ENCODE results near the gene SCAMP5. TPM values are rescaled to one million over a fixed set of nuclear protein-coding genes. Genes with fewer than 3 reads are reported as not detected.

The SCAMP5 gene
- total RNA-seq, 1 donor from 2014 or later: 16.4 TPM

DNA sequence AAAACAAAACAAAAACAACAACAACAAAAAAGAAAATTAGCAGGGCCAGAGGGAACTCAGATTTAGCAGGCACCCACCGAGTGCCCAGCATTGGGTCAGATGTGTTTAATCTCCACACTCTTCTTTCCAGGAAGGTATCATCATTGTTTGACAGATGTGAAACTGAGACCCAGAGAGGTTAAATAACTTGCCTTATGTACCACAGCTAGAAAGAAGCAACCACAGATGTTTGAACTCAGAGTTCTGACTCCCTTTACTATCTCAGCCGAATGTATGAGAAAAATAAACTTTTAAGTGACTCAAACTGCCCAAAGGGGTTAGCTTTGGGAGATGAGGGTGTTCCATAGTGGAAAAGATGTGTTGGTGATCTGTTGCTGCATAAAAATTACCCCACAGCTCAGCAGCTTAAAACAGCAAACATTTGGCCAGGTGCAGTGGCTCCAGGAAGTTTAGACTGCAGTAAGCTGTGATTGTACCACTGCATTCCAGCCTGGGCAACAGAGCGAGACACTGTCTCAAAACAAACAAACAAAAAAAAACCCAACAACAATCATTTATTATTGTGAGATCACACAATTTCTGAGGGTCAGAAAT is 34.3 kb upstream of the SCAMP5 start:
- Histone ChIP-seq H2AFZ (replicated peaks) (no peak overlapping the region), H3K4me3 (no peak overlapping the region), H3K79me2 (ENCODE audit: low read depth) (no peaks in the 10 kb centered on the region), H3K9me3 (ENCODE audit: low read depth) (no peaks in the 10 kb centered on the region), H3F3A (ENCODE audit: low read depth) (peaks cover 34% of the 10 kb centered on the region), H3K4me1 (peaks cover 15% of the 10 kb centered on the region), H4K20me1 (ENCODE audit: low read depth) (peaks cover 7% of the 10 kb centered on the region), H3K9ac (no peak overlapping the region), H3K27me3 (peaks cover 73% of the 10 kb centered on the region), H3K27ac (no peak overlapping the region), H3K36me3 (no peaks in the 10 kb centered on the region), H3K4me2 (no peak overlapping the region)
- Mint-ChIP-seq H3K27me3 (ENCODE audit: insufficient read depth, low read depth) (peaks cover 54% of the 10 kb centered on the region), H3K36me3 (no peaks in the 10 kb centered on the region), H3K4me3 (no peak overlapping the region), H3K9me3 (no peaks in the 10 kb centered on the region), H3K4me1 (peaks cover 9% of the 10 kb centered on the region), H3K27ac (no peak overlapping the region)
- TF ChIP-seq, protein P1, sequence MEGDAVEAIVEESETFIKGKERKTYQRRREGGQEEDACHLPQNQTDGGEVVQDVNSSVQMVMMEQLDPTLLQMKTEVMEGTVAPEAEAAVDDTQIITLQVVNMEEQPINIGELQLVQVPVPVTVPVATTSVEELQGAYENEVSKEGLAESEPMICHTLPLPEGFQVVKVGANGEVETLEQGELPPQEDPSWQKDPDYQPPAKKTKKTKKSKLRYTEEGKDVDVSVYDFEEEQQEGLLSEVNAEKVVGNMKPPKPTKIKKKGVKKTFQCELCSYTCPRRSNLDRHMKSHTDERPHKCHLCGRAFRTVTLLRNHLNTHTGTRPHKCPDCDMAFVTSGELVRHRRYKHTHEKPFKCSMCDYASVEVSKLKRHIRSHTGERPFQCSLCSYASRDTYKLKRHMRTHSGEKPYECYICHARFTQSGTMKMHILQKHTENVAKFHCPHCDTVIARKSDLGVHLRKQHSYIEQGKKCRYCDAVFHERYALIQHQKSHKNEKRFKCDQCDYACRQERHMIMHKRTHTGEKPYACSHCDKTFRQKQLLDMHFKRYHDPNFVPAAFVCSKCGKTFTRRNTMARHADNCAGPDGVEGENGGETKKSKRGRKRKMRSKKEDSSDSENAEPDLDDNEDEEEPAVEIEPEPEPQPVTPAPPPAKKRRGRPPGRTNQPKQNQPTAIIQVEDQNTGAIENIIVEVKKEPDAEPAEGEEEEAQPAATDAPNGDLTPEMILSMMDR (IDR thresholded peaks at IDR 0.05): no peak
- TF ChIP-seq EZH2 (IDR thresholded peaks at IDR 0.05) (no peak), EZH2phosphoT487 (IDR thresholded peaks at IDR 0.05) (no peak)
- DNase-seq (ENCODE audit: low spot score): no peak

DNA sequence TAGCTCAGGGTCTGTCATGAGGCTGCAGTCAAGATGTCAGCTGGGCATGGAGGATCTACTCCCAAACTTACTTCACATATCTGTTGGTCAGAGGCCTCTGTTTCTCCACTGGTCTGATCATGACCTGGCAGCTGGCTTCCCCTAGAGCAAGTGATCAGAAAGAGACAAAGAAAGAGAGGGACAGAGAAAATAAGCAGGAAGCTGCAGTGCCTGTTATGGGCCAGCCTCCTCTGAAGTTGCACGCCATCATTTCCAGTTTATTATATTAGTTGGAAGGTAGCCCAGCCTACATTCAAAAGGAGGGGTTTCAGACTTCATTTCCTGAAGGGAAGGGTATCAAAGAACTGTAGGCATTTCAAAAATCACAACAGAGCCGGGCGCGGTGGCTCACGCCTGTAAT is 33.7 kb upstream of the SCAMP5 start:
- peaks cover 9% of the 10 kb centered on the region for H3K4me1 Mint-ChIP-seq
- no peak overlapping the region for H3K27ac Mint-ChIP-seq
- no peaks in the 10 kb centered on the region for H3K79me2 ChIP-seq (ENCODE audit: low read depth)
- TF ChIP-seq EZH2phosphoT487 (IDR thresholded peaks at IDR 0.05) (no peak), EZH2 (IDR thresholded peaks at IDR 0.05) (no peak)
- TF ChIP-seq, protein P1 (IDR thresholded peaks at IDR 0.05): no peak
- H3K27me3 ChIP-seq: peaks cover 68% of the 10 kb centered on the region
- no peak for DNase-seq (ENCODE audit: low spot score)
- H3K9ac ChIP-seq: no peak overlapping the region
- no peak overlapping the region for H3K4me3 Mint-ChIP-seq
- H3K27ac ChIP-seq: no peak overlapping the region
- H3K9me3 Mint-ChIP-seq: no peaks in the 10 kb centered on the region
- H4K20me1 ChIP-seq (ENCODE audit: low read depth): peaks cover 7% of the 10 kb centered on the region
- no peak overlapping the region for H3K4me2 ChIP-seq
- H3K4me1 ChIP-seq: peaks cover 15% of the 10 kb centered on the region
- peaks cover 34% of the 10 kb centered on the region for H3F3A ChIP-seq (ENCODE audit: low read depth)
- H3K9me3 ChIP-seq (ENCODE audit: low read depth): no peaks in the 10 kb centered on the region
- H2AFZ ChIP-seq (replicated peaks): no peak overlapping the region
- H3K4me3 ChIP-seq: no peak overlapping the region
- H3K27me3 Mint-ChIP-seq (ENCODE audit: insufficient read depth, low read depth): peaks cover 54% of the 10 kb centered on the region
- H3K36me3 Mint-ChIP-seq: no peaks in the 10 kb centered on the region
- H3K36me3 ChIP-seq: no peaks in the 10 kb centered on the region

DNA sequence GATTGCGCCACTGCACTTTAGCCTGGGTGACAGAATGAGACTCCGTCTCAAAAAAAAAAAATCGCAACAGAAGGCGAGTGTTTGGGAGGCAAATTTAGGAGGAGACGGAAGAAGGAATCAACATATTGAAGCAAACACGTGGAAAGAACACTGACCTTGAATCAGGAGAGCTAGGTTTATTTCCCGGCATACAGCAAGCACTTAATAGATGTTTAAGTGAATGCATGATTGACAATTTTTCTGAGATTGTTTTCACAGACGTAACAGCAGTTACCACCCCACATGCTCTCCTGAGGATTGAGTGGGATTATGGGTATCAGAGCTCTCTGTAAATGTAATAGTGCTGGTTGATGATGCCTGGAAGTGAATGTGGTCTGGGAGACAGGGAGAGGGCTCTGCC is 33.1 kb upstream of the SCAMP5 start:
- Histone ChIP-seq H3K36me3 (no peaks in the 10 kb centered on the region), H3K4me3 (no peak overlapping the region), H3K4me2 (no peak overlapping the region), H2AFZ (replicated peaks) (no peak overlapping the region), H3K27me3 (peaks cover 62% of the 10 kb centered on the region), H3K4me1 (peaks cover 15% of the 10 kb centered on the region), H3K27ac (no peak overlapping the region), H3K9me3 (ENCODE audit: low read depth) (no peaks in the 10 kb centered on the region), H3F3A (ENCODE audit: low read depth) (peaks cover 28% of the 10 kb centered on the region), H3K79me2 (ENCODE audit: low read depth) (no peaks in the 10 kb centered on the region), H4K20me1 (ENCODE audit: low read depth) (peaks cover 5% of the 10 kb centered on the region), H3K9ac (no peak overlapping the region)
- peaks cover 54% of the 10 kb centered on the region for H3K27me3 Mint-ChIP-seq (ENCODE audit: insufficient read depth, low read depth)
- no peaks in the 10 kb centered on the region for H3K36me3 Mint-ChIP-seq
- no peaks in the 10 kb centered on the region for H3K9me3 Mint-ChIP-seq
- TF ChIP-seq, protein P1 (IDR thresholded peaks at IDR 0.05): no peak
- TF ChIP-seq EZH2 (IDR thresholded peaks at IDR 0.05) (no peak), EZH2phosphoT487 (IDR thresholded peaks at IDR 0.05) (no peak)
- peaks cover 9% of the 10 kb centered on the region for H3K4me1 Mint-ChIP-seq
- H3K27ac Mint-ChIP-seq: no peak overlapping the region
- DNase-seq (ENCODE audit: low spot score): no peak
- no peak overlapping the region for H3K4me3 Mint-ChIP-seq
